ENCODE results near the gene B3GNT9. TPM values are rescaled to one million over a fixed set of nuclear protein-coding genes. Genes with fewer than 3 reads are reported as not detected.

The B3GNT9 gene
- total and polyA plus RNA-seq, 2 of the 8 experiments (the other 6 are each of a cell fraction or from before 2014, with no cell fraction given): 3.5 to 9.0 TPM

- DNase-seq (ENCODE audit: low read depth in 1 of 2, low spot score in 2 of 2): no peak
- no peak overlapping the region for H3K9ac ChIP-seq (replicated peaks in 1 of 4; ENCODE audit: extremely low read depth in 1 of 4, low read depth in 3 of 4, low read length in 3 of 4)
- H4K20me1 ChIP-seq (replicated peaks in 1 of 2; ENCODE audit: control insufficient read depth in 1 of 2, insufficient read depth in 2 of 2, low read length in 2 of 2): peaks cover 5 to 29% of the 10 kb centered on the region in 2 experiments
- no peak overlapping the region for H2BK5ac ChIP-seq (ENCODE audit: low read depth, low read length)
- H3K4me3 ChIP-seq (ENCODE audit: extremely low read depth in 1 of 4, insufficient read depth in 2 of 4, low read depth in 3 of 4, low read length in 4 of 4): no peak overlapping the region
- no peak overlapping the region for H3K4ac ChIP-seq (replicated peaks; ENCODE audit: insufficient read length, low read depth, low read length)
- H3K27ac ChIP-seq (ENCODE audit: low read depth, low read length): no peak overlapping the region
- no peak overlapping the region for H2AFZ ChIP-seq (ENCODE audit: low read length)
- no peak overlapping the region for H3K18ac ChIP-seq (ENCODE audit: extremely low read depth, low read length)
- TF ChIP-seq TBP (IDR thresholded peaks at IDR 0.05; ENCODE audit: low read depth, low read length) (no peak), BRCA1 (IDR thresholded peaks at IDR 0.05; ENCODE audit: low read depth, low read length) (no peak), HDAC6 (IDR thresholded peaks at IDR 0.05; ENCODE audit: low read depth, low read length) (no peak)
- no peak overlapping the region for H4K91ac ChIP-seq (replicated peaks; ENCODE audit: insufficient read length, low read length)
- peaks cover 8 to 17% of the 10 kb centered on the region in 2 experiments for H3K79me2 ChIP-seq (ENCODE audit: control insufficient read depth in 1 of 2, insufficient read depth in 2 of 2, low read length in 2 of 2)
- POLR2A ChIA-PET (ENCODE audit: partially characterized antibody): interaction anchor here (0.8 to 1.3 kb wide), 4 partner anchors 10 to 53 kb away, joined by 3 to 5 read pairs (median 3); partner anchors contain the start of genes B3GNT9 and FHOD1
- no peak overlapping the region for H2BK20ac ChIP-seq (ENCODE audit: low read length)
- H2AK5ac ChIP-seq (ENCODE audit: low read depth, low read length): no peak overlapping the region
- H3K4me2 ChIP-seq (ENCODE audit: insufficient read depth in 1 of 2, low read depth in 2 of 2, low read length in 2 of 2): no peak overlapping the region; a peak in 1 of 4 replicates
- H4K5ac ChIP-seq (ENCODE audit: insufficient read length, low read depth, low read length): no peak overlapping the region
- CTCF ChIA-PET (ENCODE audit: partially characterized antibody): interaction anchor here (1.3 to 8.7 kb wide), 5 partner anchors 9 to 91 kb away, joined by 3 to 111 read pairs (median 6); no protein-coding TSS in a partner anchor
- no peak overlapping the region for H2BK120ac ChIP-seq (replicated peaks; ENCODE audit: low read depth, low read length)
- no peak overlapping the region for H3K56ac ChIP-seq (replicated peaks; ENCODE audit: insufficient read length, low read depth, low read length)
- FAIRE-seq: no peak
- H2BK12ac ChIP-seq (ENCODE audit: low read depth, low read length): no peak overlapping the region
- peaks cover 9% of the 10 kb centered on the region for H3K23me2 ChIP-seq (ENCODE audit: low read depth, low read length)
- H3K79me1 ChIP-seq (ENCODE audit: low read depth, low read length): peaks cover 10% of the 10 kb centered on the region
- peaks cover 0 to 12% (median 7%) of the 10 kb centered on the region in 4 experiments; a peak in 5 of 7 replicates for H3K4me1 ChIP-seq (replicated peaks in 1 of 4; ENCODE audit: control insufficient read depth in 3 of 4, insufficient read depth in 4 of 4, low read length in 3 of 4)
- no peak overlapping the region for H3K23ac ChIP-seq (ENCODE audit: insufficient read length)
- WGBS, 2 experiments (ENCODE audit: extremely low coverage in 1 of 2, insufficient coverage in 1 of 2, insufficient read length in 1 of 2, insufficient replicate concordance in 2 of 2, low coverage in 1 of 2, low lambda C conversion rate in 2 of 2, missing lambda C conversion rate in 1 of 2): 79% methylated on average over 6 of the region's 6 CpGs; no CpG with 5 or more reads in 1 of the 2 experiments
- H3K36me3 ChIP-seq (ENCODE audit: control insufficient read depth in 2 of 4, insufficient read depth in 4 of 4, low read length in 3 of 4): peaks cover 18 to 44% (median 34%) of the 10 kb centered on the region in 4 experiments
- H2BK15ac ChIP-seq (ENCODE audit: low read length): no peak overlapping the region
- H3K27me3 ChIP-seq (replicated peaks in 1 of 4; ENCODE audit: control insufficient read depth in 3 of 4, extremely low read depth in 1 of 4, insufficient read depth in 3 of 4, low read length in 3 of 4): no peaks in the 10 kb centered on the region
- H3K14ac ChIP-seq (ENCODE audit: insufficient read length): no peak overlapping the region
- H4K8ac ChIP-seq (ENCODE audit: extremely low read depth, insufficient read depth, low read length): no peak overlapping the region
- no peaks in the 10 kb centered on the region for H3K9me3 ChIP-seq (ENCODE audit: insufficient read depth in 2 of 2, low read depth in 1 of 2, low read length in 1 of 2)
These were observed 43.5 kb upstream of the B3GNT9 start for GRCh38 chr16:67194260-67194659.
